HG03108 (cell line): ENCODE results near the gene GCNT1.
"Not testable (repeated sequence)": the region's sequence is repeated elsewhere in the genome, so short reads cannot be mapped to it uniquely, and the experiment has no call there.

ENCODE experiments used
- ATAC-seq: cut with Tn5 transposase; IDR thresholded peaks from one replicate; pipeline ENCODE4 v1.9.1; 2021; ENCODE audit warnings: moderate library complexity; ENCODE audit not compliant: unreplicated experiment

Gene GCNT1

GRCh38 chr9:76479337-76479736, 20.4 kb downstream of the GCNT1 start:
- not testable (repeated sequence) for ATAC-seq

- ATAC-seq, result no peak
Measured at GRCh38 chr9:76486151-76486550, 27.2 kb downstream of the GCNT1 start.

- no peak for ATAC-seq
Measured at GRCh38 chr9:76490249-76490990, 31.4 kb downstream of the GCNT1 start.

GRCh38 chr9:76491056-76491455, 32.1 kb downstream of the GCNT1 start:
- ATAC-seq, result not testable (repeated sequence)

- not testable (repeated sequence) for ATAC-seq
Measured at GRCh38 chr9:76493496-76493895, 34.5 kb downstream of the GCNT1 start.

GRCh38 chr9:76500061-76500460, 41.1 kb downstream of the GCNT1 start:
- ATAC-seq, result no peak

GRCh38 chr9:76502746-76503145, 43.8 kb downstream of the GCNT1 start:
- no peak for ATAC-seq

GRCh38 chr9:76510041-76510440, 51.1 kb downstream of the GCNT1 start:
- ATAC-seq, result no peak

- ATAC-seq, result no peak
Measured at GRCh38 chr9:76510446-76510845, 51.5 kb downstream of the GCNT1 start.

GRCh38 chr9:76512826-76513225, 53.8 kb downstream of the GCNT1 start:
- no peak for ATAC-seq

- ATAC-seq, result no peak
Measured at GRCh38 chr9:76516350-76516749, 57.4 kb downstream of the GCNT1 start.

- ATAC-seq, result no peak
Measured at GRCh38 chr9:76516871-76517270, 57.9 kb downstream of the GCNT1 start.

GRCh38 chr9:76519075-76519835, 60.3 kb downstream of the GCNT1 start:
- ATAC-seq, result no peak

GRCh38 chr9:76521244-76521681, 62.3 kb downstream of the GCNT1 start:
- no peak for ATAC-seq

GRCh38 chr9:76521906-76522305, 62.9 kb downstream of the GCNT1 start:
- no peak for ATAC-seq

GRCh38 chr9:76523617-76524200, 64.7 kb downstream of the GCNT1 start:
- ATAC-seq, result not testable (repeated sequence)

GRCh38 chr9:76525196-76525595, 66.2 kb downstream of the GCNT1 start:
- no peak for ATAC-seq

GRCh38 chr9:76526026-76526425, 67.0 kb downstream of the GCNT1 start:
- ATAC-seq, result no peak

GRCh38 chr9:76528056-76528455, 69.1 kb downstream of the GCNT1 start:
- no peak for ATAC-seq

GRCh38 chr9:76528642-76529190, 69.7 kb downstream of the GCNT1 start:
- ATAC-seq, result no peak

- ATAC-seq, result no peak
Measured at GRCh38 chr9:76529653-76530052, 70.7 kb downstream of the GCNT1 start.
